IMR-90 (cell line): ENCODE data around the gene HOXD9. TPM values are rescaled to one million over a fixed set of nuclear protein-coding genes. Genes with fewer than 3 reads are reported as not detected.

Source experiments
- ATAC-seq: fragments of 200-7000 bp; cut with Tn5 transposase; 2 replicates; pipeline ENCODE4 v1.9.1; 2020; ENCODE audit warnings: low read depth, mild to moderate bottlenecking, moderate library complexity
- BruUV-seq: library from RNA; stranded (reverse); fragments of 400-500 nt; replicated peaks from 2 replicates; lab custom pipeline; 2021; lab: Mats Ljungman, UMichigan
- CTCF ChIA-PET: fragments of 300-600 bp; formaldehyde crosslinking; extraction: SDS; loops from one replicate; lab custom pipeline; 2021; ENCODE audit warnings: antibody characterized with exemption; lab: Yijun Ruan, JAX
- POLR2A ChIA-PET: fragments of 300-600 bp; sonication (Branson Sonifier 250); formaldehyde crosslinking; loops from one replicate; lab custom pipeline; 2022; ENCODE audit warnings: antibody characterized with exemption; ENCODE audit not compliant: unreplicated experiment; lab: Charles Lee
- DNase-seq: peaks from one replicate; pipeline ENCODE4 v3.0.0; 2013
- H2AFZ ChIP-seq: replicated peaks from 2 replicates; pipeline ENCODE3; 2013; ENCODE audit warnings: low read length, mild to moderate bottlenecking; ENCODE audit not compliant: poor library complexity
- H2AK5ac ChIP-seq: 2 replicates; pipeline ENCODE4 v1.6.1; 2013; ENCODE audit warnings: low read depth, low read length, inconsistent platforms
- H2AK9ac ChIP-seq: replicated peaks from 2 replicates; pipeline ENCODE3; 2013; ENCODE audit warnings: mild to moderate bottlenecking, low read depth, low read length, moderate library complexity; ENCODE audit not compliant: poor library complexity
- H2BK120ac ChIP-seq: 2 replicates; pipeline ENCODE4 v1.6.1; 2013; ENCODE audit warnings: low read depth, low read length, inconsistent platforms
- H2BK15ac ChIP-seq: 3 replicates; pipeline ENCODE4 v1.6.1; 2013; ENCODE audit warnings: low read depth, low read length, inconsistent platforms
- H2BK20ac ChIP-seq: 2 replicates; pipeline ENCODE4 v1.6.1; 2013; ENCODE audit warnings: low read depth, mild to moderate bottlenecking, inconsistent platforms, low read length, moderate library complexity
- H2BK5ac ChIP-seq: 2 replicates; pipeline ENCODE4 v1.6.1; 2013; ENCODE audit warnings: mild to moderate bottlenecking, low read depth, low read length, inconsistent platforms; ENCODE audit not compliant: poor library complexity, severe bottlenecking
- H3K14ac ChIP-seq: replicated peaks from 2 replicates; pipeline ENCODE4 v1.6.1; 2013; ENCODE audit warnings: low read depth, low read length, inconsistent platforms
- H3K18ac ChIP-seq: 2 replicates; pipeline ENCODE4 v1.6.1; 2013; ENCODE audit warnings: low read depth, low read length, control low read depth
- H3K23ac ChIP-seq: 2 replicates; pipeline ENCODE4 v1.6.1; 2013; ENCODE audit warnings: low read depth, low read length, inconsistent platforms
- H3K27ac ChIP-seq: 2 replicates; pipeline ENCODE4 v1.5.1; 2013; ENCODE audit warnings: mild to moderate bottlenecking, control low read depth, low read length; ENCODE audit not compliant: insufficient read depth
- H3K27me3 ChIP-seq: 2 replicates; pipeline ENCODE4 v1.6.1; 2013; ENCODE audit warnings: low read length; ENCODE audit not compliant: control insufficient read depth, insufficient read depth
- H3K36me3 ChIP-seq: 2 replicates; pipeline ENCODE4 v1.6.1; 2013; ENCODE audit warnings: low read length, mixed read lengths; ENCODE audit not compliant: control insufficient read depth, insufficient read depth
- H3K4ac ChIP-seq: 2 replicates; pipeline ENCODE4 v1.6.1; 2013; ENCODE audit warnings: low read depth, low read length, inconsistent platforms
- H3K4me1 ChIP-seq: 2 replicates; pipeline ENCODE4 v1.6.1; 2013; ENCODE audit warnings: low read length, mixed read lengths; ENCODE audit not compliant: control insufficient read depth, insufficient read depth
- H3K4me2 ChIP-seq: 2 replicates; pipeline ENCODE4 v1.6.1; 2013; ENCODE audit warnings: low read depth, mild to moderate bottlenecking, control low read depth, low read length, moderate library complexity
- H3K4me3 ChIP-seq: 2 replicates; pipeline ENCODE4 v1.5.1; 2013; ENCODE audit warnings: low read depth, mild to moderate bottlenecking, control low read depth, low read length, moderate library complexity; ENCODE audit not compliant: insufficient read depth
- H3K56ac ChIP-seq: 2 replicates; pipeline ENCODE4 v1.6.1; 2013; ENCODE audit warnings: low read length, inconsistent platforms; ENCODE audit not compliant: insufficient read depth; ENCODE audit errors: extremely low read depth
- H3K79me1 ChIP-seq, 2 experiments: 2 replicates each; pipeline ENCODE4 v1.6.1; 2013; ENCODE audit warnings: low read length in 2 of 2, inconsistent platforms in 1 of 2, low read depth in 1 of 2
- H3K9ac ChIP-seq: 2 replicates; pipeline ENCODE4 v1.6.1; 2013; ENCODE audit warnings: low read depth, low read length, control low read depth
- H3K9me1 ChIP-seq: 2 replicates; pipeline ENCODE4 v1.6.1; 2013; ENCODE audit warnings: low read length, inconsistent platforms; ENCODE audit not compliant: insufficient read depth
- H3K9me3 ChIP-seq: 2 replicates; pipeline ENCODE4 v1.6.1; 2013; ENCODE audit warnings: low read length; ENCODE audit not compliant: control insufficient read depth, insufficient read depth
- H4K20me1 ChIP-seq: 2 replicates; pipeline ENCODE4 v1.6.1; 2013; ENCODE audit warnings: low read length, inconsistent platforms; ENCODE audit not compliant: insufficient read depth
- H4K5ac ChIP-seq: 2 replicates; pipeline ENCODE4 v1.6.1; 2013; ENCODE audit warnings: mild to moderate bottlenecking, low read depth, low read length, control low read depth
- H4K8ac ChIP-seq, 2 experiments: 2 replicates each; pipeline ENCODE4 v1.6.1; 2013; ENCODE audit warnings: low read depth in 2 of 2, low read length in 2 of 2, control low read depth in 1 of 2, inconsistent platforms in 1 of 2
- H4K91ac ChIP-seq: 2 replicates; pipeline ENCODE4 v1.6.1; 2013; ENCODE audit warnings: low read depth, low read length, inconsistent platforms; ENCODE audit not compliant: insufficient read depth
- CHD1 ChIP-seq: IDR thresholded peaks from 2 replicates; pipeline ENCODE4 v1.6.1; 2012; ENCODE audit warnings: low read depth, low read length, improper control_type of control experiment
- CTCF ChIP-seq: conservative IDR thresholded peaks from 2 replicates; pipeline ENCODE4 v1.5.1; 2012; ENCODE audit warnings: mild to moderate bottlenecking, low read depth, low read length, improper control_type of control experiment
- MAFK ChIP-seq: IDR thresholded peaks from 2 replicates; pipeline ENCODE4 v1.6.1; 2012; ENCODE audit warnings: low read depth, low read length, improper control_type of control experiment
- MAZ ChIP-seq: IDR thresholded peaks from 2 replicates; pipeline ENCODE4 v1.6.1; 2012; ENCODE audit warnings: low read depth, mild to moderate bottlenecking, low read length, improper control_type of control experiment, moderate library complexity, borderline replicate concordance
- MXI1 ChIP-seq: IDR thresholded peaks from 2 replicates; pipeline ENCODE4 v1.6.1; 2012; ENCODE audit warnings: low read depth, mild to moderate bottlenecking, low read length, moderate library complexity, borderline replicate concordance
- POLR2A ChIP-seq: IDR thresholded peaks from 2 replicates; pipeline ENCODE4 v1.6.1; 2012; ENCODE audit warnings: mild to moderate bottlenecking, low read depth, low read length
- RAD21 ChIP-seq: IDR thresholded peaks from 2 replicates; pipeline ENCODE4 v1.6.1; 2012; ENCODE audit warnings: low read length, improper control_type of control experiment
- RFX5 ChIP-seq: IDR thresholded peaks from 2 replicates; pipeline ENCODE4 v1.8.0; 2012; ENCODE audit warnings: low read depth, mild to moderate bottlenecking, low read length, moderate library complexity
- SMC3 ChIP-seq: fragments of 150-350 bp; IDR thresholded peaks from 2 replicates; pipeline ENCODE4 v1.6.1; 2016; ENCODE audit warnings: low read depth, mild to moderate bottlenecking, antibody characterized with exemption, low read length, moderate library complexity
- USF2 ChIP-seq: fragments of 150-350 bp; IDR thresholded peaks from 2 replicates; pipeline ENCODE4 v1.6.1; 2017; ENCODE audit warnings: mild to moderate bottlenecking, antibody characterized with exemption, low read length, low read depth
- WGBS, 2 experiments: methylation state at CpG; one replicate each; pipeline versions ENCODE4 v1.1.5 to v1.1.7; 2013; ENCODE audit warnings: missing lambda C conversion rate in 2 of 2; ENCODE audit not compliant: insufficient read length in 1 of 2; ENCODE audit errors: extremely low coverage in 2 of 2; 5-methylcytosine and 5-hydroxymethylcytosine counted together
- dilution Hi-C: fragments of 300-500 bp; cut with HindIII; formaldehyde crosslinking; loops from one replicate; pipeline ENCODE4 v1.14.3; 2018; ENCODE audit warnings: low sequenced_read_pairs; ENCODE audit not compliant: unreplicated experiment
- in situ Hi-C: fragments of 300-500 bp; cut with MboI; formaldehyde crosslinking; loops from 3 replicates; pipeline ENCODE4 v1.14.3; 2019; ENCODE audit warnings: low sequenced_read_pairs, inconsistent platforms, mixed read lengths
- intact Hi-C: fragments of 100-400 bp; cut with micrococcal nuclease; formaldehyde crosslinking; loops from 2 replicates; pipeline ENCODE4 v1.10.0; 2022
- polyA plus RNA-seq, 3 experiments: library from polyadenylated mRNA; depleted of rRNA; stranded (reverse); fragments of >200 nt; gene quantifications; 2 replicates each; pipeline ENCODE4 v1.2.3, GENCODE V29; 2012; ENCODE audit warnings: low replicate concordance in 1 of 3
- total RNA-seq: library from RNA; depleted of rRNA; stranded (reverse); fragments of >200 nt; gene quantifications from 2 replicates; pipeline ENCODE4 v1.2.3, GENCODE V29; 2012

HOXD9 gene
- total and polyA plus RNA-seq, 2 of the 4 experiments (the other 2 are of a cell fraction): not detected

GRCh38 chr2:176124110-176124946 is 1.8 kb downstream of the HOXD9 start (continued):
- no peak for TF ChIP-seq MAZ

GRCh38 chr2:176124947-176125771 is 2.6 kb downstream of the HOXD9 start:
- Histone ChIP-seq H3K27ac (no peak overlapping the region), H3K9ac (no peak overlapping the region), H2BK120ac (no peak overlapping the region), H4K91ac (no peak overlapping the region), H3K56ac (no peak overlapping the region), H3K9me1 (no peaks in the 10 kb centered on the region), H3K9me3 (peaks cover 3% of the 10 kb centered on the region; the same call in 1 of the 2 replicates), H3K23ac (no peak overlapping the region), H3K36me3 (no peaks in the 10 kb centered on the region), H4K20me1 (no peaks in the 10 kb centered on the region; the same call in 1 of the 2 replicates), H3K27me3 (peaks cover 90% of the 10 kb centered on the region), H2AK9ac (no peak overlapping the region), H4K5ac (no peak overlapping the region), H2BK20ac (no peak overlapping the region), H3K14ac (no peak overlapping the region), H3K4ac (no peak overlapping the region), H2BK15ac (no peak overlapping the region), H3K4me1 (no peaks in the 10 kb centered on the region), H3K4me3 (no peak overlapping the region), H2BK5ac (no peak overlapping the region), H3K79me1 (no peaks in the 10 kb centered on the region), H2AK5ac (no peak overlapping the region), H4K8ac (no peak overlapping the region), H3K18ac (no peak overlapping the region), H3K4me2 (no peak overlapping the region), H2AFZ (no peak overlapping the region)
- CTCF ChIA-PET: interaction anchor here (0.6 to 3.7 kb wide), 3 partner anchors 429 to 1599 kb away, joined by 4 to 20 read pairs (median 19); no protein-coding TSS in a partner anchor
- intact Hi-C loops (no loop called here), dilution Hi-C loops (no loop called here), in situ Hi-C loops (loop anchor here (5.0 to 10.0 kb wide), 4 partner anchors 330 to 1030 kb away; no protein-coding TSS in a partner anchor)
- 0% methylated on average over 2 of the region's 9 CpGs; no CpG with 5 or more reads in 1 of the 2 experiments for WGBS, 2 experiments
- ATAC-seq: no peak
- POLR2A ChIA-PET: no interaction called here
- no TSS peak for BruUV-seq
- no peak for DNase-seq
- TF ChIP-seq USF2 (no peak), MAZ (no peak), RAD21 (no peak), MXI1 (no peak), CHD1 (no peak), MAFK (no peak), SMC3 (no peak), POLR2A (no peak), CTCF (no peak), RFX5 (no peak)
